HFF-Myc (cell line): ENCODE results near the gene TMEM225B.

ENCODE experiments used
- DNase-seq: peaks from one replicate; pipeline ENCODE4 v3.0.0-alpha.2; 2011; ENCODE audit warnings: low read depth; ENCODE audit errors: extremely low read depth
- H3K4me3 ChIP-seq: replicated peaks from 2 replicates; pipeline ENCODE4 v1.5.1; 2011; ENCODE audit warnings: low read depth, mild to moderate bottlenecking, control low read depth, low read length
- CTCF ChIP-seq: IDR thresholded peaks from 2 replicates; pipeline ENCODE4 v1.5.1; 2012; ENCODE audit warnings: mild to moderate bottlenecking, low read depth, low read length, control low read depth; ENCODE audit errors: missing control alignments

The TMEM225B gene

GRCh38 chr7:99601656-99602310 lies 3.7 kb downstream of the TMEM225B start:
- no peak overlapping the region for H3K4me3 ChIP-seq
- peak; percentile 8 for TF ChIP-seq CTCF
- DNase-seq: no peak

GRCh38 chr7:99605527-99605926 lies 7.5 kb downstream of the TMEM225B start:
- no peak overlapping the region for H3K4me3 ChIP-seq
- TF ChIP-seq CTCF: no peak
- no peak for DNase-seq

GRCh38 chr7:99606531-99606930 lies 8.5 kb downstream of the TMEM225B start:
- TF ChIP-seq CTCF: no peak
- no peak for DNase-seq
- no peak overlapping the region for H3K4me3 ChIP-seq

- DNase-seq: no peak
- H3K4me3 ChIP-seq: no peak overlapping the region
- TF ChIP-seq CTCF: no peak
Observed at GRCh38 chr7:99607548-99607947, 9.5 kb downstream of the TMEM225B start.

- no peak for TF ChIP-seq CTCF
- no peak for DNase-seq
Observed at GRCh38 chr7:99614495-99614894, 16.4 kb downstream of the TMEM225B start.

GRCh38 chr7:99615989-99616358 lies 17.9 kb downstream of the TMEM225B start:
- H3K4me3 ChIP-seq: peak overlapping the region; percentile 68
- DNase-seq: no peak
- TF ChIP-seq CTCF: no peak

More at GRCh38 chr7:99614495-99614894, 16.4 kb downstream of the TMEM225B start:
- no peak overlapping the region for H3K4me3 ChIP-seq

GRCh38 chr7:99616359-99617191 lies 18.5 kb downstream of the TMEM225B start, which contains the start of gene ZSCAN25:
ZSCAN25 (plus strand) TSS chr7:99616946; CDS start chr7:99619607, 2,661 bp downstream.
- TF ChIP-seq CTCF: peak; percentile 65
- DNase-seq: peak; percentile 81

More at GRCh38 chr7:99616359-99617191, 18.5 kb downstream of the TMEM225B start, which contains the start of gene ZSCAN25:
- H3K4me3 ChIP-seq: peak within 1 kb of the TSS; percentile 68
